GM23338 (cell line): Measurements from ENCODE around the gene YIPF7. TPM values are rescaled to one million over a fixed set of nuclear protein-coding genes. Genes with fewer than 3 reads are reported as not detected.

ENCODE experiments used
- ATAC-seq: fragments of 200-7000 bp; cut with Tn5 transposase; 3 replicates; pipeline ENCODE4 v1.9.1; 2020
- DNase-seq: peaks from one replicate; pipeline ENCODE4 v3.0.0-alpha.2; 2015; ENCODE audit warnings: low spot score
- H2AFZ ChIP-seq: fragments of 200-600 bp; sonication (generic); 2 replicates; pipeline ENCODE4 v1.8.0; 2016; ENCODE audit warnings: antibody characterized with exemption, mild to moderate bottlenecking, moderate library complexity
- H3F3A ChIP-seq: fragments of 200-600 bp; sonication (generic); replicated peaks from 2 replicates; pipeline ENCODE4 v1.8.0; 2017; ENCODE audit warnings: antibody characterized with exemption, mixed run types, low read depth
- H3K27ac ChIP-seq: fragments of 200-600 bp; sonication (generic); 2 replicates; pipeline ENCODE4 v1.6.1; 2016; ENCODE audit warnings: low read depth
- H3K27me3 ChIP-seq: fragments of 200-600 bp; sonication (generic); 2 replicates; pipeline ENCODE4 v1.8.0; 2016; ENCODE audit warnings: mild to moderate bottlenecking, mixed run types, moderate library complexity; ENCODE audit not compliant: insufficient read depth
- H3K36me3 ChIP-seq: fragments of 200-600 bp; sonication (generic); 2 replicates; pipeline ENCODE4 v1.8.0; 2016; ENCODE audit warnings: mild to moderate bottlenecking; ENCODE audit not compliant: insufficient read depth
- H3K4me1 ChIP-seq: fragments of 200-600 bp; sonication (generic); 2 replicates; pipeline ENCODE4 v1.8.0; 2016; ENCODE audit warnings: mild to moderate bottlenecking, moderate library complexity; ENCODE audit not compliant: insufficient read depth
- H3K4me2 ChIP-seq: fragments of 200-600 bp; sonication (generic); 2 replicates; pipeline ENCODE4 v1.7.1; 2017; ENCODE audit warnings: mixed run types
- H3K4me3 ChIP-seq: fragments of 200-600 bp; sonication (generic); 2 replicates; pipeline ENCODE4 v1.6.1; 2016; ENCODE audit warnings: mixed run types
- H3K79me2 ChIP-seq: fragments of 200-600 bp; sonication (generic); replicated peaks from 2 replicates; pipeline ENCODE4 v1.8.0; 2017; ENCODE audit warnings: mild to moderate bottlenecking; ENCODE audit not compliant: insufficient read depth
- H3K9me2 ChIP-seq: fragments of 200-600 bp; sonication (generic); 2 replicates; pipeline ENCODE4 v1.8.0; 2017; ENCODE audit not compliant: insufficient read depth
- H4K20me1 ChIP-seq: fragments of 200-600 bp; sonication (generic); replicated peaks from 2 replicates; pipeline ENCODE4 v1.8.0; 2017; ENCODE audit warnings: mild to moderate bottlenecking; ENCODE audit not compliant: insufficient read depth
- H3K27ac Mint-ChIP-seq: 2 replicates; pipeline ENCODE4 v1.8.0; 2020; ENCODE audit warnings: inconsistent platforms, mild to moderate bottlenecking, moderate library complexity, mixed read lengths
- H3K27me3 Mint-ChIP-seq: 3 replicates; pipeline ENCODE4 v1.8.0; 2022; ENCODE audit warnings: low read depth, mild to moderate bottlenecking, moderate library complexity, mixed read lengths, inconsistent platforms; ENCODE audit not compliant: insufficient read depth, poor library complexity
- H3K36me3 Mint-ChIP-seq: 3 replicates; pipeline ENCODE4 v1.8.0; 2021; ENCODE audit warnings: low read depth, mild to moderate bottlenecking, inconsistent platforms, moderate library complexity, mixed read lengths
- H3K4me1 Mint-ChIP-seq: 3 replicates; pipeline ENCODE4 v1.8.0; 2020; ENCODE audit warnings: mild to moderate bottlenecking, inconsistent platforms, mixed read lengths
- H3K4me3 Mint-ChIP-seq: 3 replicates; pipeline ENCODE4 v1.8.0; 2021; ENCODE audit warnings: moderate library complexity, mild to moderate bottlenecking, inconsistent platforms, mixed read lengths
- H3K9me3 Mint-ChIP-seq: 3 replicates; pipeline ENCODE4 v1.8.0; 2020; ENCODE audit warnings: moderate library complexity, mild to moderate bottlenecking, inconsistent platforms, mixed read lengths
- CREB1 ChIP-seq: fragments of 250-450 bp; sonication (Bioruptor Pico); IDR thresholded peaks from 2 replicates; pipeline ENCODE4 v1.5.0; 2020; ENCODE audit warnings: low read depth, mild to moderate bottlenecking, moderate library complexity
- CTCF ChIP-seq, 2 experiments: fragments of 200-600 bp in 1 of 2; sonication (generic) in 1 of 2; conservative IDR thresholded peaks; 2 replicates each; pipeline versions ENCODE4 v1.5.1 to v1.6.1; 2016 to 2017; ENCODE audit warnings: antibody characterized with exemption in 2 of 2, low read depth in 2 of 2, mild to moderate bottlenecking in 2 of 2, moderate library complexity in 1 of 2
- ETS1 ChIP-seq: IDR thresholded peaks from 2 replicates; pipeline ENCODE4 v1.6.1; 2016; ENCODE audit warnings: antibody characterized with exemption
- EZH2 ChIP-seq: fragments of 200-600 bp; sonication (generic); IDR thresholded peaks from one replicate; pipeline ENCODE4 v1.8.0; 2017; ENCODE audit warnings: antibody characterized with exemption, mild to moderate bottlenecking, low read depth; ENCODE audit not compliant: unreplicated experiment
- EZH2phosphoT487 ChIP-seq: fragments of 200-600 bp; sonication (generic); IDR thresholded peaks from one replicate; pipeline ENCODE4 v1.8.1; 2018; ENCODE audit warnings: antibody characterized with exemption; ENCODE audit not compliant: unreplicated experiment
- JUNB ChIP-seq: IDR thresholded peaks from one replicate; pipeline ENCODE4 v1.6.1; 2016; ENCODE audit warnings: antibody characterized with exemption; ENCODE audit not compliant: unreplicated experiment
- NANOG ChIP-seq: IDR thresholded peaks from 2 replicates; pipeline ENCODE4 v1.6.1; 2016; ENCODE audit warnings: antibody characterized with exemption, borderline replicate concordance
- POLR2AphosphoS5 ChIP-seq: IDR thresholded peaks from 2 replicates; pipeline ENCODE4 v1.6.1; 2016; ENCODE audit warnings: antibody characterized with exemption, low read depth
- STAT1 ChIP-seq: IDR thresholded peaks from one replicate; pipeline ENCODE4 v1.6.1; 2016; ENCODE audit warnings: antibody characterized with exemption; ENCODE audit not compliant: unreplicated experiment
- ZNF114 ChIP-seq: fragments of 250-450 bp; sonication (Bioruptor Pico); IDR thresholded peaks from 2 replicates; pipeline ENCODE4 v1.5.0; 2020; ENCODE audit warnings: mild to moderate bottlenecking, moderate library complexity
- ZNF331 ChIP-seq: fragments of 250-450 bp; sonication (Bioruptor Pico); IDR thresholded peaks from 2 replicates; pipeline ENCODE4 v1.5.0; 2020; ENCODE audit warnings: low read depth, mild to moderate bottlenecking, moderate library complexity
- ZNF462 ChIP-seq: fragments of 250-450 bp; sonication (Bioruptor Pico); IDR thresholded peaks from 2 replicates; pipeline ENCODE4 v1.5.0; 2020; ENCODE audit warnings: mild to moderate bottlenecking, moderate library complexity
- polyA plus RNA-seq: library from polyadenylated mRNA; unstranded; fragments of >200 nt; fragmentation: Nextera tagmentation; extraction: Ambion mirVana; gene quantifications from 2 replicates; pipeline ENCODE4 v1.2.1, GENCODE V29; 2016
- total RNA-seq: library from RNA; depleted of rRNA; stranded (reverse); fragments of >200 nt; shearing (Covaris generic); gene quantifications from 2 replicates; pipeline ENCODE4 v1.2.3, GENCODE V29; 2014
- TF ChIP-seq, protein P1 (sequence below): IDR thresholded peaks from one replicate; pipeline ENCODE4 v1.6.1; 2018; ENCODE audit warnings: antibody characterized with exemption; ENCODE audit not compliant: unreplicated experiment

Gene YIPF7
- total and polyA plus RNA-seq, 2 experiments from 2014 or later, result not detected

GRCh38 chr4:44674471-44674870 is 23.0 kb upstream of the YIPF7 start:
- Mint-ChIP-seq H3K9me3 (no peaks in the 10 kb centered on the region), H3K4me1 (peaks cover 5% of the 10 kb centered on the region; the same call in 2 of the 3 replicates), H3K4me3 (no peak overlapping the region), H3K27me3 (peaks cover 1% of the 10 kb centered on the region), H3K27ac (no peak overlapping the region), H3K36me3 (no peaks in the 10 kb centered on the region)
- no peaks in the 10 kb centered on the region for H4K20me1 ChIP-seq
- H3K9me2 ChIP-seq, result no peaks in the 10 kb centered on the region
- no peak for DNase-seq
- H3K36me3 ChIP-seq, result no peaks in the 10 kb centered on the region
- no peaks in the 10 kb centered on the region for H3K27me3 ChIP-seq
- no peak for ATAC-seq
- H3K4me1 ChIP-seq, result peaks cover 7% of the 10 kb centered on the region; the same call in 1 of the 2 replicates
- no peak overlapping the region for H2AFZ ChIP-seq
- H3K4me3 ChIP-seq, result no peak overlapping the region
- no peaks in the 10 kb centered on the region for H3F3A ChIP-seq
- peaks cover 10% of the 10 kb centered on the region for H3K79me2 ChIP-seq
- TF ChIP-seq ZNF331 (CRISPR knock-in tag) (no peak), JUNB (no peak), STAT1 (no peak), EZH2phosphoT487 (no peak), CTCF (conservative IDR thresholded peaks at IDR 0.05; ENCODE audit: low read depth in 2 of 2) (no peak), ETS1 (no peak), NANOG (no peak), ZNF114 (no peak), ZNF462 (CRISPR knock-in tag) (no peak), EZH2 (no peak), CREB1 (CRISPR knock-in tag) (no peak), POLR2AphosphoS5 (no peak)
- TF ChIP-seq, protein P1, sequence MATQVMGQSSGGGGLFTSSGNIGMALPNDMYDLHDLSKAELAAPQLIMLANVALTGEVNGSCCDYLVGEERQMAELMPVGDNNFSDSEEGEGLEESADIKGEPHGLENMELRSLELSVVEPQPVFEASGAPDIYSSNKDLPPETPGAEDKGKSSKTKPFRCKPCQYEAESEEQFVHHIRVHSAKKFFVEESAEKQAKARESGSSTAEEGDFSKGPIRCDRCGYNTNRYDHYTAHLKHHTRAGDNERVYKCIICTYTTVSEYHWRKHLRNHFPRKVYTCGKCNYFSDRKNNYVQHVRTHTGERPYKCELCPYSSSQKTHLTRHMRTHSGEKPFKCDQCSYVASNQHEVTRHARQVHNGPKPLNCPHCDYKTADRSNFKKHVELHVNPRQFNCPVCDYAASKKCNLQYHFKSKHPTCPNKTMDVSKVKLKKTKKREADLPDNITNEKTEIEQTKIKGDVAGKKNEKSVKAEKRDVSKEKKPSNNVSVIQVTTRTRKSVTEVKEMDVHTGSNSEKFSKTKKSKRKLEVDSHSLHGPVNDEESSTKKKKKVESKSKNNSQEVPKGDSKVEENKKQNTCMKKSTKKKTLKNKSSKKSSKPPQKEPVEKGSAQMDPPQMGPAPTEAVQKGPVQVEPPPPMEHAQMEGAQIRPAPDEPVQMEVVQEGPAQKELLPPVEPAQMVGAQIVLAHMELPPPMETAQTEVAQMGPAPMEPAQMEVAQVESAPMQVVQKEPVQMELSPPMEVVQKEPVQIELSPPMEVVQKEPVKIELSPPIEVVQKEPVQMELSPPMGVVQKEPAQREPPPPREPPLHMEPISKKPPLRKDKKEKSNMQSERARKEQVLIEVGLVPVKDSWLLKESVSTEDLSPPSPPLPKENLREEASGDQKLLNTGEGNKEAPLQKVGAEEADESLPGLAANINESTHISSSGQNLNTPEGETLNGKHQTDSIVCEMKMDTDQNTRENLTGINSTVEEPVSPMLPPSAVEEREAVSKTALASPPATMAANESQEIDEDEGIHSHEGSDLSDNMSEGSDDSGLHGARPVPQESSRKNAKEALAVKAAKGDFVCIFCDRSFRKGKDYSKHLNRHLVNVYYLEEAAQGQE, result no peak
- H3K27ac ChIP-seq, result no peak overlapping the region
- H3K4me2 ChIP-seq, result no peak overlapping the region
